Mesangial cell (primary cell): ENCODE data around the gene OR5J2. TPM values are rescaled to one million over a fixed set of nuclear protein-coding genes. Genes with fewer than 3 reads are reported as not detected.

Experiments
- total RNA-seq: library from RNA; depleted of rRNA; stranded (reverse); fragments of >200 nt; gene quantifications from 2 replicates; pipeline ENCODE4 v1.2.3, GENCODE V29; 2015

Gene OR5J2
- not detected in 2 replicates for total RNA-seq

GRCh38 chr11:56176318-56176717, at the start of gene OR5J2:
OR5J2 (plus strand) TSS chr11:56176618; CDS start chr11:56176618, 0 bp downstream.

GRCh38 chr11:56140151-56140661, 36.2 kb upstream of the OR5J2 start, which contains the start of gene OR8J3:
OR8J3 (minus strand) TSS chr11:56140201; CDS start chr11:56137718, 2,483 bp downstream.

GRCh38 chr11:56160217-56160616, 16.2 kb upstream of the OR5J2 start, which contains the start of gene OR8K5:
OR8K5 (minus strand) TSS chr11:56160317; CDS start chr11:56160317, 0 bp downstream.

Other genes starting within 250 kb of the OR5J2 start
- not detected in 2 replicates for gene OR5I1, start 240.2 kb upstream of the OR5J2 start, total RNA-seq
- not detected in 2 replicates for gene OR10AG1, start 206.7 kb upstream of the OR5J2 start, total RNA-seq
- gene OR5F1, start 182.0 kb upstream of the OR5J2 start, total RNA-seq, result not detected in 2 replicates
- gene OR5AS1, start 149.0 kb upstream of the OR5J2 start, total RNA-seq, result not detected in 2 replicates
- gene OR8I2, start 83.3 kb upstream of the OR5J2 start, total RNA-seq, result not detected in 2 replicates
- not detected in 2 replicates for gene OR8H2, start 72.9 kb upstream of the OR5J2 start, total RNA-seq
- not detected in 2 replicates for gene OR8H3, start 54.2 kb upstream of the OR5J2 start, total RNA-seq
- not detected in 2 replicates for gene OR8J3, start 36.4 kb upstream of the OR5J2 start, total RNA-seq
- not detected in 2 replicates for gene OR8K5, start 16.3 kb upstream of the OR5J2 start, total RNA-seq
- not detected in 2 replicates for gene OR5T2, start 57.6 kb downstream of the OR5J2 start, total RNA-seq
- gene OR5T3, start 75.6 kb downstream of the OR5J2 start, total RNA-seq, result not detected in 2 replicates
- gene OR5T1, start 97.5 kb downstream of the OR5J2 start, total RNA-seq, result not detected in 2 replicates
- gene OR8H1, start 115.6 kb downstream of the OR5J2 start, total RNA-seq, result not detected in 2 replicates
- not detected in 2 replicates for gene OR8K3, start 138.5 kb downstream of the OR5J2 start, total RNA-seq
- not detected in 2 replicates for gene OR8K1, start 169.4 kb downstream of the OR5J2 start, total RNA-seq
- gene OR8J1, start 177.7 kb downstream of the OR5J2 start, total RNA-seq, result not detected in 2 replicates
- not detected in 2 replicates for gene OR8U1, start 199.0 kb downstream of the OR5J2 start, total RNA-seq
- not detected in 2 replicates for gene OR5AL1, start 236.1 kb downstream of the OR5J2 start, total RNA-seq